Adrenal gland (tissue), 12 donors: Measurements from ENCODE around the gene NRXN3. TPM values are rescaled to one million over a fixed set of nuclear protein-coding genes. Genes with fewer than 3 reads are reported as not detected.

Experiments used
- DNase-seq, 7 donors: peaks; one replicate each; pipeline ENCODE4 v3.0.0-alpha.2; 2019 to 2020
- H3K27ac ChIP-seq, 5 donors: fragments of 200-600 bp; sonication (generic) in 4 of 5; 1 replicate in 3 of 5; 2 replicates in 2 of 5; pipeline versions ENCODE4 v1.5.1 to v1.8.0; 2016 to 2020; ENCODE audit warnings: mild to moderate bottlenecking in 1 of 5
- H3K27me3 ChIP-seq: fragments of 200-600 bp; 2 replicates; pipeline ENCODE4 v1.8.0; 2021
- H3K36me3 ChIP-seq, 2 donors: fragments of 200-600 bp; replicated peaks in 1 of 2; 1 replicate in 1 of 2; 2 replicates in 1 of 2; pipeline versions ENCODE4 v1.5.1 to v1.8.0; 2018 to 2022
- H3K4me1 ChIP-seq, 2 donors: fragments of 200-600 bp; replicated peaks in 1 of 2; 1 replicate in 1 of 2; 2 replicates in 1 of 2; pipeline versions ENCODE4 v1.5.1 to v1.8.0; 2018 to 2021
- H3K4me3 ChIP-seq, 4 donors: fragments of 200-600 bp; sonication (generic) in 3 of 4; one replicate each; pipeline ENCODE4 v1.5.1; 2016 to 2018
- H3K9me3 ChIP-seq, 3 donors: fragments of 200-600 bp; sonication (generic) in 1 of 3; replicated peaks in 1 of 3; 1 replicate in 2 of 3; 2 replicates in 1 of 3; pipeline versions ENCODE4 v1.5.1 to v1.8.0; 2016 to 2021
- CTCF ChIP-seq, 6 experiments: fragments of 450-650 bp in 4 of 6; fragments of 200-600 bp in 2 of 6; sonication (generic) in 1 of 6; IDR thresholded peaks; 1 replicate in 5 of 6; 2 replicates in 1 of 6; pipeline versions ENCODE4 v1.5.1 to v1.8.0; 2016 to 2021; ENCODE audit warnings: antibody characterized with exemption in 6 of 6, mild to moderate bottlenecking in 2 of 6, moderate library complexity in 1 of 6
- POLR2A ChIP-seq, 2 donors: fragments of 450-650 bp; IDR thresholded peaks; one replicate each; pipeline ENCODE4 v1.6.1; 2017; ENCODE audit warnings: antibody characterized with exemption in 2 of 2, mild to moderate bottlenecking in 2 of 2, moderate library complexity in 1 of 2
- WGBS, 4 donors: extraction: QIAGEN DNeasy Blood & Tissue Kit in 2 of 4; methylation state at CpG; one replicate each; pipeline versions ENCODE4 v1.1.5 to v1.1.7; 2013 to 2017; 5-methylcytosine and 5-hydroxymethylcytosine counted together
- intact Hi-C, 2 donors: fragments of 100-400 bp; cut with DNase I; formaldehyde crosslinking; loops; one replicate each; pipeline versions ENCODE4 v1.14.1 to v1.15.0; 2022 to 2023
- polyA plus RNA-seq, 3 donors: library from polyadenylated mRNA; stranded (reverse); fragments of 200-250 nt in 2 of 3; fragments of 350-450 nt in 1 of 3; fragmentation: Illumina TruSeq in 1 of 3; extraction: RNeasy Lipid Tissue Mini Kit (QIAGEN cat#74804) in 1 of 3; gene quantifications; one replicate each; pipeline ENCODE4 v1.2.3, GENCODE V29; 2013 to 2014
- total RNA-seq, 9 donors: library from RNA; depleted of rRNA in 4 of 9; stranded (reverse); fragments of >200 nt in 4 of 9; fragments of 120-200 nt in 1 of 9; fragmentation: NEBNext Ultra II Directional in 1 of 9; extraction: Animal tissue kit (Norgen Biotek cat#: 25700) in 1 of 9; gene quantifications; one replicate each; pipeline versions ENCODE4 v1.1.0 to v1.2.4, GENCODE V29; 2013 to 2023
- donor health status: healthy with polysubstance abuse.
- donor health status: Bipolar disorder and iron deficiency.
- donor health status: DM: yes; HTN: yes; CAD: no.
- donor health status: DM: no; HTN: no; CAD: no.
- donor health status: DM: no; HTN: no; CAD: no.
- donor health status: DM: yes; HTN: yes; CAD: no.

Gene NRXN3
- total and polyA plus RNA-seq, 12 donors, result 0.09 to 8.5 (median 1.6) TPM

GRCh38 chr14:79699206-79699605 is 1529.0 kb downstream of the NRXN3 start:
- intact Hi-C loops, result no loop called here
- H3K36me3 ChIP-seq, result no peaks in the 10 kb centered on the region
- no peaks in the 10 kb centered on the region for H3K27me3 ChIP-seq
- H3K27ac ChIP-seq, result no peak overlapping the region
- H3K4me3 ChIP-seq, result no peak overlapping the region
- DNase-seq, result no peak
- H3K4me1 ChIP-seq, result no peaks in the 10 kb centered on the region
- 19 to 45% (median 35%) methylated on average over 2 of the region's 2 CpGs for WGBS, 4 donors
- TF ChIP-seq CTCF (IDR thresholded peaks at IDR 0.05), result no peak
- no peak for TF ChIP-seq POLR2A (IDR thresholded peaks at IDR 0.05)
- no peaks in the 10 kb centered on the region for H3K9me3 ChIP-seq

GRCh38 chr14:79701371-79701770 is 1531.2 kb downstream of the NRXN3 start:
- H3K4me1 ChIP-seq, result no peaks in the 10 kb centered on the region
- DNase-seq, result no peak
- no peak overlapping the region for H3K4me3 ChIP-seq
- intact Hi-C loops, result no loop called here
- no peak overlapping the region for H3K27ac ChIP-seq
- no peaks in the 10 kb centered on the region for H3K36me3 ChIP-seq
- peaks cover 4% of the 10 kb centered on the region for H3K27me3 ChIP-seq
- H3K9me3 ChIP-seq, result no peaks in the 10 kb centered on the region
- TF ChIP-seq POLR2A (IDR thresholded peaks at IDR 0.05) (no peak), CTCF (IDR thresholded peaks at IDR 0.05) (no peak)

GRCh38 chr14:79702197-79702596 is 1532.0 kb downstream of the NRXN3 start:
- no peaks in the 10 kb centered on the region for H3K36me3 ChIP-seq
- no peak overlapping the region for H3K27ac ChIP-seq
- TF ChIP-seq CTCF (IDR thresholded peaks at IDR 0.05), result no peak
- TF ChIP-seq POLR2A (IDR thresholded peaks at IDR 0.05), result no peak
- no peaks in the 10 kb centered on the region for H3K9me3 ChIP-seq
- DNase-seq, result no peak
- WGBS, 4 donors, result 59 to 81% (median 73%) methylated on average over 1 of the region's 1 CpG
- intact Hi-C loops, result no loop called here
- H3K27me3 ChIP-seq, result peaks cover 4% of the 10 kb centered on the region
- H3K4me1 ChIP-seq, result no peaks in the 10 kb centered on the region
- no peak overlapping the region for H3K4me3 ChIP-seq

GRCh38 chr14:79703209-79703608 is 1533.0 kb downstream of the NRXN3 start:
- Histone ChIP-seq H3K4me1 (no peaks in the 10 kb centered on the region), H3K9me3 (no peaks in the 10 kb centered on the region), H3K36me3 (no peaks in the 10 kb centered on the region), H3K27ac (no peak overlapping the region), H3K27me3 (peaks cover 4% of the 10 kb centered on the region), H3K4me3 (no peak overlapping the region)
- WGBS, 4 donors, result 86 to 91% (median 87%) methylated on average over 7 of the region's 7 CpGs
- intact Hi-C loops, result no loop called here
- TF ChIP-seq CTCF (IDR thresholded peaks at IDR 0.05), result no peak
- no peak for DNase-seq
